Stimulated activated CD8-positive, alpha-beta memory T cell treated with anti-CD3 and anti-CD28 coated beads, Interleukin-2, amount 100 ng/mL, for 48 hours (primary cell): ENCODE results near the gene ZC3H18.

Experiments used
- DNase-seq, 2 donors: peaks; one replicate each; pipeline ENCODE4 v3.0.0-alpha.2; 2020; ENCODE audit warnings: low read depth in 2 of 2

The ZC3H18 gene

DNA sequence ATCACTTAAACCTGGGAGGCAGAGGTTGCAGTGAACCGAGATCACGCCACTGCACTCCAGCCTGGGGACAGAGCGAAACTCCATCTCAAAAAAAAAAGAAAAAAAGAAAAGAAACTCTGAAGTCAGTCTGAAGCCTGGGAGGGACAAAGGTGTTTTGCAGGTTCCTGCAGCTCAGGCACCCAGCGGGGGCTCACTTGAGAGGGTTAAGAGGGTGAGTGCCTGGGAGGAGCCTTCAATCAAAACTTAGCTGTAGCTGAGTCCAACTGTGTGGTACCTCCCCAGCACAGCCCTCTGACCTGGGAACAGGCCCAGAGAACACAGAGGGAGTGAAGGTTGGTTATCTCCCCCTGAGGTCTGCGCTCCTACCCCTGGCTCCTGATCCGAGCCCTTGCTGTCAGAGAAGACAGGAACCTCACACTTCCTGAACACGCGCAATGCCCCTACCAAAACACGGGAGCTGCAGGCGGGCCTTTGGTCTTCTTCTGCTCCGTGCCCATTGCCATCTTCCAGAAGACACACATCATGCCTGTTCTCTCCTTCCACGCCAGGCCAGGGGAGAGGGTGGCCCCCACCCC, 20.4 kb upstream of the ZC3H18 start:
- no peak for DNase-seq

DNA sequence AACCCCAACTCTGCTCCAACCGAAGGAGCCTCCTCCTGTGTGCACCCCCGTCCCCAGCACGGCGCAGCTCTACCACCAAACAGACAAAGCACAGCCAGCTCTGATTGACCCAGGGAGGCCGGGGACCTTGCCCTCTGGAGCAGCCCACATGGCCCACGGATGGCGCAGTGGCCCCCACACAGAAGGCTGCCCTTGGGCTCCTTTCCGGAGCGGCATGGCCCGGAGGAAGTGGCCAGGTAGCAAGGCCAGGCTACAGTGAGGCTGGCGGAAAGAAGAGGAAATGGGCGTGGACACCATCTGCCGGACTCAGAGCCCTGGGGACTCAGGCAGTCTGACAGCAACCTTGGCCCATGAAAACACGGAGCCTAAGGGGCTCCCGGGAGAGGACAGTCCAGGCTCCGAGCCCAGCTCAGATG, 19.9 kb upstream of the ZC3H18 start:
- DNase-seq: no peak

DNA sequence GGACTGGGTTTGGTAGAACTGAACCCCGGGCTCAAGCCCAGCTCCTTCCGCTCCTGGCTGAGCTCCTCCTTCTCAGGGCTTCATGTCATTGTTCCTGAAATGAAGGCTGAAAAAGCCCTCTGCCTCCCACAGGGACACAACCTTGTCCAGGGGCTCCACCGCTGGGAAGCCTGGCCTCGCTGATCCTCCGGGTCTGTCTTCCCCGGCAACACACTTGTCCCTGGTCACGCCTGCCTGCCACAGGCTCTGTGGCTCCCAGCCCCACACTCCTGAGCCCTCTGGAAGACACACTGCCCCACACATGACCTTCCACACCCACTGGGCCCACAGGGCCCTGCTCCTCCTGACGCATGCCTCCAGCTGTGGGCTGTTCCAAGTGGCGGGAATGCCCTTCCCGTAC, 18.0 kb upstream of the ZC3H18 start:
- DNase-seq: no peak

DNA sequence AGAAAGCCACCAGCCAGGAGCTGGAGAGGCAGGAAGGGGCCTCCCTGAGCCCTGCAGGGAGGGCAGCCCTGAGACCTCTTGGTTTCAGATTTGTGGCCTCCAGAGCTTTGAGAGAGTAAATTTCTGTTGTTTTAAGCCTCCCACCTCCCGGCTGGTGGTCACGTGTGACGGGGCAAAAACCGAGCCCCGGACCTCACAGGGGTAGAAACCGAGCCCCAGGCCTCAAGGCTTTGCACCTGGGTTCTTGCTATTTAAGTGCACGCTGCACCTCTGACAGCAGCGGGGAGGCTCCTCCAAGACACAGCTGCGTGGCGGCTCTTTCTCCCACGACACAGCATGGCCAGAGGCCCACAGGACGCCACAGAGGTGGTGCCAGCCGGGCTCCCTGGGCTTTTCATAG, 17.4 kb upstream of the ZC3H18 start:
- no peak for DNase-seq

DNA sequence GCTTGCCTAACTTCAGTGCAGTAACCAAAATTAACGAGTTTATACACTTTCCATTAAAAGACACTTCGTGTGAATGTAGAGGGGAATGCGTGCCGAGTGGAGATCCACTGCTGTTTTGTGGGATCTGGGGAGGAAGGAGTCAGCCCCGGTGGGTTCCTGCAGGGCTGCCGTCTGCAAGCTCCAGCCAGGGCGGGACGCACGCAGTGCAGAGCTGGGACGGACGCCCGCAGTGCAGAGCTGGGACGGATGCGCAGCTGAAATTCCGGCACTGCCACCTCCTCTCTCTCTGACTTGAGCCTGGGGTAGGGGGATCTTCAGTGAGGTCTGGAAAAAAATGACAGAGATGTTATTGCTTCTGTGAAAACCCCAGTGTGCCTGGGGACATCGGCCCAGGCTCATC, 16.5 kb upstream of the ZC3H18 start:
- no peak for DNase-seq

DNA sequence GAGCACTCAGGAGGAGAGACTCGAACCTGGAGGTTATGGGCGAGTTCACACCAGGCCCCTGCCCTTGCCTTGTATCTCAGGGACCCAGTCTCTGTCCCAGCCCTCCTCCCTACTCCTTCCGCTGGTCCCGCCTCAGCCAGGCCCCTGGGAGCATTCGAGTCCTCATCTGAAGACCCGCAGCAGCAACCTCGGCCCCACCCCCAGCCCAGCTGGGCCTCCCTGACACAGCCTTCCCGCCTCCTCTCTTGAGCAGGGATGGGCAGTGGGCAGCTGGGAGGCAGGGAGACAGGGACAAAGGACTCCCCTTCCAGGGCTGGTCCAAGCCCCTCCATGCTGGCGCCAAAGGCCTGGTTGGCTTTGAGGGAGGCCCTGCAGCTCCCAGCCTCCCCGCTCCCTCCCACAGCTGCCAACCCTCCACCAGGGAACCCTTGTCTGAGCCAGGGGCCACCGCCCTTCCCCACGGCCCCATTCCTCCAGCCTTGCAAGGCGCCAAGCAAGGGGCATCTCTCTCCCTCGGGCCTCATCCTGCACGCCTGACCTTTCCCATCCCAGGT, 15.4 kb upstream of the ZC3H18 start:
- DNase-seq: no peak

DNA sequence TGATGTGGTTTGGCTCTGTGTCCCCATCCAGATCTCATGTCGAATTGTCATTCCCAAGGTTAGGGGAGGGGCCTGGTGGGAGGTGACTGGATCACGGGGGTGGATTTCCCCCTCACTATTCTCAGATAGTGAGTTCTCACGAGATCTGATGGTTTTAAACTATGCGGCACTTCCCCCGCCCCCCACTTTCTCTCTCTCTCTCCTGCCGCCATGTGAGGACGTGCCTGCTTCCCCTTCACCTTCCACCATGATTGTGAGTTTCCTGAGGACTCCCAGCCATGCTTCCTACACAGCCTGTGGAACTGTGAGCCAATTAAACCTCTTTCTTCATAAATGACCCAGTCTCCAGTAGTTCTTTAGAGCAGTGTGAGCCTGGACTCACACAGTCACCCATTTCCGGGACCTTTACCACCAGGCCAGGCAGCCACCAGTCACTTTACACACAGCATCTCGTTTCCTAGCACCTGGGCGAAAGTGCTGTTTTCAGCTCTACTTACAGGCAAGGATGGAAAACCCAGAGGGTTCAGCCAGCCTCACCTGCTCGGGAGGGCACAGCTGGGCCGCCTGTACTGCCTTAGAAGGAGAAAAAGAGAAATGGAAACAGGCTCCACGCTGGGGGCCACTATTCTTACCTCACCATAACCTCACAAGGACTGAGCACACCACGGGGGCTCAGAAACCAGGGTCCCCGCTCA, 13.8 kb upstream of the ZC3H18 start:
- no peak for DNase-seq

DNA sequence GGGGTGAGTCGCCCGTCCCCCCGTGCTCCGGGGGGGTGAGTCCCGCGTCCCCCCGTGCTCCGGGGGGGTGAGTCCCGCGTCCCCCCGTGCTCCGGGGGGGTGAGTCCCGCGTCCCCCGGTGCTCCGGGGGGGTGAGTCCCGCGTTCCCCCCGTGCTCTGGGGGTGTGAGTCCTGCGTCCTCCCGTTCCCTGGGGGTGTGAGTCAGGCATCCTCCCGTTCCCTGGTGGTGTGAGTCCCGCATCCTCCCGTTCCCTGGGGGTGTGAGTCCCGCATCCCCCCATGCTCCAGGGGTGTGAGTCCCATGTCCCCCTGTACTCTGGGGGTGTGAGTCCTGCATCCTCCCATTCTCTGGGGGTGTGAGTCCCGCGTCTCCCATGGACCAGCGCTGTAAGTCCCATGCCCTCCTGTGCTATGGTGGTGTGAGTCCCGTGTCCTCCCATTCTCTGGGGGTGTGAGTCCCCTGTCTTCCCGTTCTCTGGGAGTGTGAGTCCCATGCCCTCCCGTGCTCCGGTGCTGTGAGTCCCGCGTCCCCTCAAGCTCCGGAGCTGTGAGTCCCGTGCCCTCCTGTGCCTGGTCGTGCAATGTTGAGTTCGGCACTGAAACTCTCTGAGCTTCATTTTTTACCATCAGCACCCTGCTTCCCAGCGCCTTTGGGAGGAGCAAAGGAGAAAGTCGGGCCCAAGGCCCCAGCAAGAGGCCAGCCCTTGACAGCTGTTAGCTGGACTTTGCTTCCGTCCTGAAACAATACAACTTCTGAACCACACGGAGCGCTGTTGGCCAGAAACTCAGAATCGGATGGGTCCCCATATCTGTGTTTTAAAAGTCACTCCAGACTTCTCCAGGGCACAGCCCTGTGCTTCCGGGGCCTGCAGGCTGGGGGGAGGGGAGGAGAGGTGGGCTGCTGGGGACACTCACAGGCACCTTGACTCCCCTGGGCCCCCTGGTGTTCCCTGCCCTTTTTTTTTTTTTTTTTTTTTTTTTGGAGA, 11.5 kb upstream of the ZC3H18 start:
- DNase-seq: no peak

DNA sequence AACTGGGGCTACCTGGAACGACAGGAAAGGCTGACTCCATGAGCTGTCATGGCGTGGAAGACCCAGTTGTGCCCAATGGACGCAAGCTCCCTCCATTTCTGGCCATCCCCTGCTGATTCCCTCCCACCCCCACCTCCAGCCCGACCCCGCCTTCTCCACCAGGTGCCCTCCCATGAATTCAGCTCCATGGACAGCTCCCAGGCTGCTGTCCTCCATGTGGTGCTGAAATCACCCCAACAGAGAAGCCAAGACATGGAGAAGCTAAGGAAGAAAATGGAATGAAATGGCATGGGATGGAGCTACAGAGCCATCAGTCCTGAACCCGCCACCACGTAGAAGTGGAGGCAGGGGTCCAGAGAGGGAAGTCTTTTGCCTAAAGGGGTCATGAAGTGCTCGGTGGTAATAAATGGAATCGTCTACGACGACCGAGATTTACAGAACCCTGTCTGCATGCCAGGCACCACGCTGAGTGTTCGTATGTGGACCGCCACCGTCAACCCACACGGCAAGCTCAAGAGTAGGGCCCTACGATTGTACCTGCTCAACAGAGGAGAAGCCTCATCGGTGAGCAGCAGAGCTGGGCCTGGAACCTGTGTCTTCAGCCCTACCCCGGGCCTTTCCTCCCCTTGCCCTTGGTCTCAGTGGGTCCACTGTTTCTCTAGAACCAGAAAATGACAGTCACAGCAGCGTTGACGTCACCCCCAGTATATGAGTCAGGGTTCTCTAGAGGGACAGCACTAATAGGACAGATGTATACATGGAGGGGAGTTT, 9.3 kb upstream of the ZC3H18 start:
- DNase-seq: no peak

DNA sequence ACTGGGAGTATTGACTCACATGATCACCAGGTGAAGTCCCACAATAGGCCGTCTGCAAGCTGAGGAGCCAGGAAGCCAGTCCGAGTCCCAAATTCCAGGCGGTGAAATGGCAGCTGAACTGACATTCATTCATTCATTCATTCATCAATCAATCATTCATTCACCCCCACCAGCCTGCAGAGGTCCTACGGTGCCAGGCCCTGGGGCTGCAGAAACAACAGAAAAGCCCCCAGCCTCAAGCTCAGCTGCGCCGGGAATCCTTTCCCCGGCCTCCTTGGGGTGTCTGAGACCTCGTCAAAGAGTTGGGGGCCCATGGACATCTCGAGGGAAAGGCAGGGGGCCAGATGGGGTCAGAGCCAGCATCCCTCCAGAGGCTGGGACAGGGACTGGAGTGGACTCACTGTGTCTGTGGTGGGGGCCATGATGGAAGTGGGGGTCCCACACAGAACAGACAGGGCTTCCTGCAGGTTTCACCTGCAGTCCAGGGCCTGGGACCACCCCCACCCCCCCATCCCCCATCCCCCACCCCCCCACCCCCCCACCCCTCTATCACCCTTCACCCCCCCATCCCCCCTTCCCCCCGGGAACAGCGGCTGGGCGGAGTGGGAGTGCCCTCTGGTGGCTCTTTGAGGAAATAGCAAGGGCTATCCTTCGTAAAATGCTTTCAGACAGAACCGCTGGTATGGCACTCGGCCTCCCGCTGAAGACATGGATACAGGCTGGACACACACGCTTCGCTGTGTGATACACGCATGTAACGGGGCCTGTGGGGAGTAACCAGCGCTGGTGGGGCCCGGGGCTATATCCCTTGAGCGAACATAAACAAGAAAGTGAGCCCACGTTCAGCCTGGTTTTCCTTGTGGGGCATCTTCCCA, 8.5 kb upstream of the ZC3H18 start:
- peak in 1 of 2 donors; percentile 20 for DNase-seq

DNA sequence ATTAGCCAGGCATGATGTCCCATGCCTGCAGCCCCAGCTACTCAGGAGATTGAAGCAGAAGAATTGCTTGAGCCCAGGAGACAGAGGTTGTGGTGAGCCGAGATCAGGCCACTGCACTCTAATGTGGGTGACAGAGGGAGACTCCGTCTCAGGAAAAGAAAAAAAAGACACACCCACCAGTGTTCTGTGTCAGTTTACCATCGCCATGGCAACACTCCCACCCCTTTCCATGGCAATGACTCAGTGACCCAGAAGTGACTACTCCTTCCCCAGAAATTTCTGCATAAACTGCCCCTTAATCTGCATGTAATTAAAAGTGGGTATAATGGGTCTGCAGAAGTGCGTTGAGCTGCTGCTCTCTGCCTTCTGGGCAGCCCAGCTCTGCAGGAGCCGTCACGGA, 4.0 kb upstream of the ZC3H18 start:
- peak; percentile 72 to 75 for DNase-seq

DNA sequence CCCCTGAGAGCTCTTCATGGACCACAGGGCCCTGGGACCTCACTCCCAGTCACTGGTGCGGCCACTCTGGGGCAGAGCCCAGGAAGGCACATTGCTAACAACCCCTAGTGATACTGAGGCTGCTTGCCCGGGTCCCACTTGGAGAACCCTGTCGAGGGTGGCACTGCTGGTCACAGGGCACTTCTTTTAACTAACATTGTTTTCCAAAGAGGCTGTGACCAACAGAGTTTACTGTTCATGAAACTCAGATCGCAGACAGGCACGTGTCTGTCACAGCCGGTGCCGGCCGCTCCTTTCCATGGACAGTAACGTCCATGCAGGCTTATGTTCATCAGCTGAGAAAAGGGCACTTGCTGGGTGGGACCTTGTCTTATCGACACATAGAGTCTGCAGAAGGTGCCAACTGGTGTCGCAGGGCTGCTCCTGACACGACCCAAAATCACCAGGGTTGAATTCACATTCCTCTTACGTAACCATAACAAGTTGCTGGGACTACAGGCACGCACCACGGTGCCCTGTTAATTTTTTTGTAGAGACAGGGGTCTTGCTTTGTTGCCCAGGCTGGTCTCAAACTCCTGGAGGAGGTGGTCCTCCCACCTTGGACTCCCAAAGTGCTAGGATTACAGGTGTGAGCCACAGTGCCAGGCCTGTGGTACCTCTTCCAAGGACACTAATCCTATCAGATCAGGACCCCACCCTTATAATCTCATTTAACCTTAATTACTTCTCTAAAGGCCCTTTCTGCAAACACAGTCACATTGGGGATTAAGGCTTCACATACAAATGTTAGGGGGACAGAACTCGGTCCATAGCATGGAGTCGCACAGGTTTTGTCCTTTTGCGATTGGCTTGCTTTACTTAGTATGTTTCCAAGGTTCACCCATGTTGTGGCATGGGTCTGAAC, 1.2 kb upstream of the ZC3H18 start:
- no peak for DNase-seq

DNA sequence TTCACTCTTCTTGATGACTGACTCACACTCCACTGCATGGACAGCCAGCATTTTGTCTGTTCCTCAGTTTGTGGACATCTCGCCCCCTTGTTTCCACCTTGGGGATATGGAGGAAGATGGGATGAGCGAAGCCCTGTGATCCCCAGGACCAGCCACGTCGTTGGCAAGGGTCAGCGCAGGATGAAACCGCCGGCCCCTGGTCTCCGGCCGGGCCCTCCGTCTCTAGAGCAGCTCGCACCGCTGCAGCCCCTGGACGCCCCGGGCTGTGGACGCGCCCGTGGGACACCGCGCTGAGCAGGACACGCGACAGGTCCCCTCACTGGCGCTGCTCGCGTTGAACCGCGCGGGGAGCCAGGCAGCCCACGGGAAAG, 604 bp upstream of the ZC3H18 start:
- no peak for DNase-seq

DNA sequence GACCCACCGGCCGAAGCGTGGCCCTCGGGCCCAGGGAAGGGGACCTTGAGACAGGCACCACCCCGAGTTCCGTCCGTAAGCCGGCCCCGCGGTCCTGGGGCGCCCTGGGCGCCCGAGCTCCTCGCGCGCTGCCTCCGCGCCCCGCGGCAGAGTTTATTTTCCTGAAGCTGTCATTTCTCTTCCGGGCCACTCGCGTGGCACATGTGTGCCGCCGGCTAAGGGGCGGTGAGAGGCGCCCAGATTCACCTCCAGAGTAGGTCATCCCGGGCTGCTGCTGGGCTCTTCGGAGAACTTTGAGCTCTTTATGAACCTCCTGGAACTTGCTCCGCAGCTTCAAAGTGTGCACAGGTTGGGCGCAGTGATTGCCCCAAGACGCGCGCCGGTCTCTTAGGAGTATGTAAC, 489 bp downstream of the ZC3H18 start:
- DNase-seq: peak in 1 of 2 donors; percentile 21

DNA sequence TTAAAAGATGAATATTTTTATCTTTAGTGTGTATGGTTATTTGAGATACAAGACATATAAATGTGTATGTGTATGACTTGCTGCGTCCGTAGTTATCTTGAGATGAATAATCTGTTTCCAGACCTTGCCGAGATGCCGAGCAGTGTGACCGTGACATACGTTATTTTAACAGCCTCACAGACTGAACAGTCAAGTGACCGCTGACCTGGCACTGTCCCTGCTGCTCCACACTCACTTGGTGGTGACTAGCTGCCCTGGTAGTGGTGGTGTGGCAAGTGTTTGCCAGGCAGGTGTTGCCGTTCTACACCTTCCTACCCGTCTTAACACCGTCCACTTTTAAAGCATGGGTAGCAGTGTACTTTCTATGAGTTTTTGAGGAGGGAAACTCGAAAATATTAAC, 5.0 kb downstream of the ZC3H18 start:
- no peak for DNase-seq

DNA sequence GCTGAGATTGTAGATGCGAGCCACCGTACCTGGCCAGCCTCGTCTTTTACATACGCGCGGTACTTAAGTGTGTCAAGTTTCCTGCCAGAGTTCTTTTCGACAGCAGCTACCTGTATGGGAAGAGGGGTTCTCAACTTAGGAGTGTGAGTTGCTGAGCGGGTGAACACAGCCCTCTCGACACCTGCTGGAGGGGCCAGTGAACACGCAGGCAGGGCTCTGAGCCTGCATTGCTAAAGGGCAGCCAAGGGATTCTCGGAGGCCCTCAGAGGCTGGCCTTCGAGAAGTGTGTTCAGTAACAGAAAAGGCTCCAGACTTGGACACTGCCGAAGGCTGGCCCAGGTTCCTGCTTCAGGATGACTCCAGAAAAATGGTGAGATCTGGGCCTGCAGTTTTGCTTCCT, 6.1 kb downstream of the ZC3H18 start:
- no peak for DNase-seq

DNA sequence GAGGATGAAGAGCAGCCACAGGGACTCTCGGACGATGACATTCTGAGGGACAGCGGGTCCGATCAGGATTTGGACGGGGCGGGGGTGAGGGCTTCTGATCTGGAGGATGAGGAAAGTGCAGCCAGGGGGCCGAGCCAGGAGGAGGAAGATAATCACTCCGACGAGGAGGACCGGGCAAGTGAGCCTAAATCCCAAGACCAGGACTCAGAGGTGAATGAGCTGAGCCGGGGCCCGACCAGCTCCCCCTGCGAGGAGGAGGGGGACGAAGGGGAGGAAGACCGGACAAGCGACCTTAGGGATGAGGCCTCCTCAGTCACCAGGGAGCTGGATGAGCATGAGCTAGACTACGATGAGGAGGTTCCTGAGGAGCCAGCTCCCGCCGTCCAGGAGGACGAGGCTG, 7.0 kb downstream of the ZC3H18 start:
- no peak for DNase-seq

DNA sequence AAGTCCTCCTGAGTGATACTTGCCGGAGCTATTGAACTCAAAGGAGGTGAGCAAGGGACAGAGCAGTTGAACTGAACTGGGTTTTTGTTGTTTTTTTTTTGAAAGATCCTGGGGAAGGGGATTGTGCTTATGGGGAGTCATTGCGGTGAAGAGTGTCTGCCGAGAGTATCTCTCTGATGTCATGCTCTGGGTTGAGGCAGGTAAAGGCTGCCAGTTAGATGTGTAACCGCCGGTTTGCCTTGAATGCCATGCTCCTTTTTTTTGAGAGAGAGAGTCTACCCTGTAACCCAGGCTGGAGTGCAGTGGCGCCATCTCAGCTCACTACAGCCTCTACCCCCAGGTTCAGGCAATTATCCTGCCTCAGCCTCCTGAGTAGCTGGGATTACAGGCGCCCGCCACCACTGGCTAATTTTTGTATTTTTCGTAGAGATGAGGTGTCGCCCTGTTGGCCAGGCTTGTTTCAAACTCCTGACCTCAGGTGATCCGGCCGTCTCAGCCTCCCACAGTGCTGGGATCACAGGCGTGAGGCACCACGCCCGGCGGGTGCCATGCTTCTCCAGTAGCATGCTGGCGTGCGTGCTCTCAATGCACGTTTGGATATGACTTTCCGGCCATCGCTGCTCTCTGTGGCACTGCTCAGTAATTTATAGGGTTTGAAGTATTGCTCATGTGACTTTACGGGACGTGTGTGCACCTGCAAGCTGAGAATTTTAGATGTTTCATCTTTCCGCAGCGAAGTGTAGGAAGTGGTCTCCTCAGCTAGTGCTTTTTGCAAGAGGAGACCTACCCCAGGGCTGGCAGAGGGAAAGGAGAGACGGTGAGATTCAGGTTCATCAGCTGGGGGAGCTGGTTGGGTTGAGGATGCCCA, 8.5 kb downstream of the ZC3H18 start:
- DNase-seq: no peak

DNA sequence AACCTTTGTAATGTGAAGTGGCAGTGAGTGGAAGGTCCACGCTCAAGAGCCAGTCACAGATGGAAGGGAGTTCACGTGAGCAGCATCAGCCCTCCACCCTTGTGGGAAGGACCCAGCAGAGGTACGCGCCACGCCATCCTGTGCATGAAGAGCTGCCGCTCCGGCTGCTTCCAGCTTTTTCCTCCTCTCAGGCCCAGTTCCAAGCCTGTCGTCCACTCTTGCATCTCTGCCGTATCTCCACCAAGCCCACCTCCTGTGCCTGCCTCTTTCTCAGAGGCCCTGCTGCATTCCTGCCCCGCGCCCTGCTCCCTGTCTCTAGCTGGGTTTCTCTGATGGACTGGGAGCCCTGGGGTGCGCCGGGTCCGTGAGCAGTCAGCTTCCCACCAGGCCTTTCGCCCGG, 10.2 kb downstream of the ZC3H18 start:
- DNase-seq: no peak
